Fibroblast of lung (primary cell): ENCODE data around the gene MPZ. TPM values are rescaled to one million over a fixed set of nuclear protein-coding genes. Genes with fewer than 3 reads are reported as not detected.

Source experiments
- DNase-seq, 2 donors: peaks; one replicate each; pipeline versions ENCODE4 v3.0.0 to v3.0.0-alpha.2; 2010; ENCODE audit warnings: low read depth in 2 of 2
- H2AFZ ChIP-seq: 2 replicates; pipeline ENCODE4 v1.5.1; 2012; ENCODE audit warnings: low read length, control low read depth, inconsistent platforms
- H3K27ac ChIP-seq: 2 replicates; pipeline ENCODE4 v1.5.1; 2011; ENCODE audit warnings: low read length, control low read depth; ENCODE audit not compliant: insufficient read depth
- H3K27me3 ChIP-seq: 2 replicates; pipeline ENCODE4 v1.5.1; 2011; ENCODE audit warnings: mild to moderate bottlenecking, low read length; ENCODE audit not compliant: control insufficient read depth, insufficient read depth
- H3K36me3 ChIP-seq: 2 replicates; pipeline ENCODE4 v1.5.1; 2011; ENCODE audit warnings: low read length; ENCODE audit not compliant: control insufficient read depth, insufficient read depth
- H3K4me1 ChIP-seq: 2 replicates; pipeline ENCODE4 v1.5.1; 2011; ENCODE audit warnings: low read length; ENCODE audit not compliant: control insufficient read depth, insufficient read depth; ENCODE audit errors: extremely low read depth
- H3K4me2 ChIP-seq: 2 replicates; pipeline ENCODE4 v1.5.1; 2011; ENCODE audit warnings: low read length, control low read depth; ENCODE audit not compliant: insufficient read depth; ENCODE audit errors: extremely low read depth
- H3K4me3 ChIP-seq, 4 experiments: fragments of 200-600 bp in 1 of 4; sonication (generic) in 1 of 4; replicated peaks in 1 of 4; 2 replicates each; pipeline ENCODE4 v1.5.1; 2011 to 2016; ENCODE audit warnings: low read length in 4 of 4, low read depth in 3 of 4, mild to moderate bottlenecking in 3 of 4, control low read depth in 2 of 4, inconsistent platforms in 1 of 4, mixed read lengths in 1 of 4; ENCODE audit not compliant: insufficient read depth in 1 of 4; ENCODE audit errors: control extremely low read depth in 1 of 4
- H3K79me2 ChIP-seq: 2 replicates; pipeline ENCODE4 v1.5.1; 2012; ENCODE audit warnings: mild to moderate bottlenecking, low read length, inconsistent platforms; ENCODE audit not compliant: control insufficient read depth, insufficient read depth
- H3K9ac ChIP-seq: 2 replicates; pipeline ENCODE4 v1.5.1; 2011; ENCODE audit warnings: mild to moderate bottlenecking, low read length, control low read depth; ENCODE audit not compliant: insufficient read depth
- H3K9me3 ChIP-seq: 2 replicates; pipeline ENCODE4 v1.5.1; 2012; ENCODE audit warnings: low read depth, low read length; ENCODE audit not compliant: control insufficient read depth, insufficient read depth
- H4K20me1 ChIP-seq: 2 replicates; pipeline ENCODE4 v1.5.1; 2011; ENCODE audit warnings: low read length; ENCODE audit not compliant: control insufficient read depth, insufficient read depth; ENCODE audit errors: extremely low read depth
- CTCF ChIP-seq, 2 donors: IDR thresholded peaks in 1 of 2; conservative IDR thresholded peaks in 1 of 2; 1 replicate in 1 of 2; 2 replicates in 1 of 2; pipeline ENCODE4 v1.5.1; 2011 to 2012; ENCODE audit warnings: low read length in 2 of 2, control low read depth in 1 of 2, inconsistent platforms in 1 of 2, low read depth in 1 of 2, mild to moderate bottlenecking in 1 of 2
- EZH2 ChIP-seq: IDR thresholded peaks from 2 replicates; pipeline ENCODE4 v1.5.1; 2012; ENCODE audit warnings: low read length, control low read depth, mild to moderate bottlenecking; ENCODE audit errors: missing control alignments
- polyA plus RNA-seq, 2 donors: library from polyadenylated mRNA; depleted of rRNA in 1 of 2; stranded (reverse) in 1 of 2; unstranded in 1 of 2; fragments of >200 nt; gene quantifications; 2 replicates each; pipeline ENCODE4 v1.2.1, GENCODE V29; 2011 to 2012; ENCODE audit warnings: missing spikeins in 1 of 2
- total RNA-seq: library from RNA; depleted of rRNA; stranded (reverse); fragments of >200 nt; gene quantifications from 2 replicates; pipeline ENCODE4 v1.2.1, GENCODE V29; 2014

MPZ gene
- total and polyA plus RNA-seq, 2 donors (not counting 1 experiment from before 2014, with no cell fraction given), result 0.99 to 1.9 TPM

- H3K4me3 ChIP-seq, result no peak overlapping the region
- H3K9ac ChIP-seq, result no peak overlapping the region
- no peak overlapping the region for H3K27ac ChIP-seq
- TF ChIP-seq EZH2 (no peak), CTCF (conservative IDR thresholded peaks at IDR 0.05 in 1 of 2, IDR thresholded peaks at IDR 0.05 in 1 of 2; ENCODE audit: low read depth in 1 of 2, low read length in 2 of 2) (no peak)
- H3K4me2 ChIP-seq, result no peak overlapping the region
- H3K79me2 ChIP-seq, result no peaks in the 10 kb centered on the region
- H3K4me1 ChIP-seq, result no peaks in the 10 kb centered on the region
- H2AFZ ChIP-seq, result no peak overlapping the region
- H3K36me3 ChIP-seq, result no peaks in the 10 kb centered on the region
- no peaks in the 10 kb centered on the region for H3K9me3 ChIP-seq
- no peaks in the 10 kb centered on the region for H4K20me1 ChIP-seq
- DNase-seq, result no peak
- no peaks in the 10 kb centered on the region for H3K27me3 ChIP-seq
Measured at GRCh38 chr1:161298116-161298515, 11.7 kb downstream of the MPZ start.

GRCh38 chr1:161297415-161297814, 12.4 kb downstream of the MPZ start:
- H3K36me3 ChIP-seq, result no peaks in the 10 kb centered on the region
- no peak overlapping the region for H3K4me3 ChIP-seq
- no peaks in the 10 kb centered on the region for H3K27me3 ChIP-seq
- H3K4me2 ChIP-seq, result no peak overlapping the region
- H3K27ac ChIP-seq, result no peak overlapping the region
- no peaks in the 10 kb centered on the region for H3K4me1 ChIP-seq
- H2AFZ ChIP-seq, result no peak overlapping the region
- TF ChIP-seq EZH2 (no peak), CTCF (conservative IDR thresholded peaks at IDR 0.05 in 1 of 2, IDR thresholded peaks at IDR 0.05 in 1 of 2; ENCODE audit: low read depth in 1 of 2, low read length in 2 of 2) (no peak)
- no peak overlapping the region for H3K9ac ChIP-seq
- no peaks in the 10 kb centered on the region for H3K9me3 ChIP-seq
- no peak for DNase-seq
- no peaks in the 10 kb centered on the region for H3K79me2 ChIP-seq
- no peaks in the 10 kb centered on the region for H4K20me1 ChIP-seq

GRCh38 chr1:161290779-161291178, 19.0 kb downstream of the MPZ start:
- Histone ChIP-seq H3K27ac (no peak overlapping the region), H3K9me3 (no peaks in the 10 kb centered on the region), H3K4me3 (no peak overlapping the region), H3K27me3 (no peaks in the 10 kb centered on the region), H3K4me2 (no peak overlapping the region), H3K36me3 (no peaks in the 10 kb centered on the region), H4K20me1 (no peaks in the 10 kb centered on the region), H3K79me2 (no peaks in the 10 kb centered on the region), H3K9ac (no peak overlapping the region), H2AFZ (no peak overlapping the region), H3K4me1 (no peaks in the 10 kb centered on the region)
- DNase-seq, result no peak
- no peak for TF ChIP-seq CTCF (conservative IDR thresholded peaks at IDR 0.05 in 1 of 2, IDR thresholded peaks at IDR 0.05 in 1 of 2; ENCODE audit: low read depth in 1 of 2, low read length in 2 of 2)
- no peak for TF ChIP-seq EZH2
